HT-29 (cell line): ENCODE results near the gene UNC13C. TPM values are rescaled to one million over a fixed set of nuclear protein-coding genes. Genes with fewer than 3 reads are reported as not detected.
"Not testable (repeated sequence)": the region's sequence is repeated elsewhere in the genome, so short reads cannot be mapped to it uniquely, and the experiment has no call there.

ENCODE experiments used
- DNase-seq: peaks from one replicate; pipeline ENCODE4 v3.0.0-alpha.2; 2015; ENCODE audit warnings: low spot score
- total RNA-seq: library from RNA; depleted of rRNA; stranded (reverse); fragments of >200 nt; shearing (Covaris generic); gene quantifications from 2 replicates; pipeline ENCODE4 v1.2.3, GENCODE V29; 2014; rRNA removed

Gene UNC13C
- total RNA-seq: not detected in 2 replicates

DNA sequence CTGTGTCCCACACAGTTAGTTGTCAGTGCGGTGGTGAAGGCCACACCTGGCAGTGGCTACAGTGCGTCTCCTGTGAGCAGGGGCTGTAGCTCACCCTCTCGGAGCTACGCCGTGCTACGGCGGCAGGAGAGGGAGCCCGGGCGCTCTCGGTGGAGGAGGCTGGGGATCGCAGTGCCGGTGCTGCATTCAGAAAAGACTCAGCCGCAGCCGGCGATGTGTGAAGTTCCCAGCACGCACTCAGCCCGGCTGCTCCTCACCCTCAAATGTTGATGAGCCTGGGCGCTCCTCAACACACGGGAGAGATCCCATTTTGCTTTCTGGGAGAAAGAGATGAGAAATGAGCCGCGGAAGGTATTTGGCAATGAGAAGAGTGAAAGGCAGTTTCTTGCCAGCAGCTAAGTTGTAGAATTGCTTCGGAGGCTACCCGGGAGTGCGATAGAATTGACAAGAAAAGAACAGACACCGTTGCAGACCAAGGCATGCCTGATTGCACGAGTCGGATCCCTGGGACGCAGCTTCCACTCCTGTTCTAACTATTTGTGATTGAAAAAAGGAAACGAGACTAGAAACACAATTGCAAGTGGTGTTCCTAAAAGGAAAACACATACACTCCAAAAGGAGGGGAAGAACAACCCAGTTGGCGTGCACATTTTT lies at the start of gene UNC13C:
TSS of gene UNC13C (plus strand) at position 189 of the 654 bp plus-strand sequence. CDS start 34,463 bp downstream, outside the sequence.
- no peak for DNase-seq

DNA sequence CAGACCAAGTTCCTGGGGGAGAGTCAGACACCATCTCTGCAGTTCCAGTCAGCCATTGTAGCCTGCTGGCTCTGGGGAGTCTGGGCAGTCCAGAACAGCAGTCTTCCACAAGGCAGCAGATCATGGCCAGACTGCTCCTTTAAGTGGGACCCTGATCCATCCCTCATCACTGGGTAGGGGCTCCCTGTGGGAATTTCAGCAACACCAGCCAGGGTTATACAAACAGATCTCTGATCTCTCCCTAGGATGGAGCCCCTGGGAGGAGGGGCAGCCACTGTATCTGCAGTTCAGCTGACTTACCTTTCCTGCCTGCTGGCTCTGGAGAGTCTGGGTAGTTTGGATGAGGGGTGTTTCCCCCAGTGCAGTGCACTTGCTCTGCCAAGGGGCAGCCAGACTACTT lies 42.1 kb upstream of the UNC13C start:
- DNase-seq: no peak

DNA sequence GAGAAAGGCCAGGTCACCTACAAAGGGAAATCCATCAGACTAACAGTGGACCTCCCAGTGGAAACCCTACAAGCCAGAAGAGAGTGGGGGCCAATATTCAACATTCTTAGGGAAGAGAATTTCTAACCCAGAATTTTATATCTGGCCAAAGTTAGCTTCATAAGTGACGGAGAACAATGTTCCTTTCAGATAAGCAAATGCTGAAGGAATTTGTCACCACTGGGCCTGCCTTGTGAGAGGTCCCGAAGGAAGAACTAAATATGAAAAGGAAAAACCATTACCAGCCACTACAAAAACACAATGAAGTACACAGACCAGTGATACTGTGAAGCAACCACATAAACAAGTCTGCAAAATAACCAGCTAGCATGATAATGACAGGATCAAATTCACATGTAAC lies 40.6 kb upstream of the UNC13C start:
- not testable (repeated sequence) for DNase-seq

DNA sequence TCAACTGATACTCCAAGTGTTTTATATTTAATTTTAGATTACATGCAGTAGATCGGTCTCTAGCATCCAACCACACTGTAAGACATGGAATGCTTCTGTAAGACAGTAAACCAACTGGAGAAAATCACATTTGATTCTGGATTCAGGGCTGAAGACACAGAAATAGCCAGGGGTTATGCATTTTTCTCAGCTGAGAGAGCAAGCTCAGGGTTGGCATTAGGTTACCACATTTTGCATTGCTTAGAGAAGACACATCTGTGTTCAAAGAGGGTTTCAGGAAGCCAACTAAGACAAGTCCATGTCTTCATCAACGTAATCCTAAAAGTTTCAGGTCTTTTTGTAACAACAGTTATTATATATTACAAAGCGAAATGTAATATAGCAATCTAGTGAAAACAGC lies 27.7 kb upstream of the UNC13C start:
- no peak for DNase-seq

DNA sequence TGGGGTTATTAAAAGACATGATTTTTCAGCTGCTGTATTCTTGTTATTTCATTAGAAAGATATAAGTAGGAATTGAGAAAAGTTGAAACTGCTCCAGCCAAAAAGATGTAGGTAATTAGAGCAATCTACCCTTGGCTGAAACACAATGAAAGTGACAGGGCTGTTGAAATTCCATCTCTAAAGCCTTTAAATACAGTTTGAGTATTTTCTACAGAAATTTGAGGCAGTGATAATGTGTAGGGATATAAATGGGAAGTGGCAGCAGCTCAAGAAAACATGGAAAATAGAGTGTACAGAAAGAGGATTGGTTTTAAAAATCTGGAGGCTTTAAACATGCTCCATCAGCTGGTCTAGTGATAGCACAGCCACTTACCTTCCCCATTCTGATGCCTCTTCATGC lies 22.8 kb upstream of the UNC13C start:
- no peak for DNase-seq

DNA sequence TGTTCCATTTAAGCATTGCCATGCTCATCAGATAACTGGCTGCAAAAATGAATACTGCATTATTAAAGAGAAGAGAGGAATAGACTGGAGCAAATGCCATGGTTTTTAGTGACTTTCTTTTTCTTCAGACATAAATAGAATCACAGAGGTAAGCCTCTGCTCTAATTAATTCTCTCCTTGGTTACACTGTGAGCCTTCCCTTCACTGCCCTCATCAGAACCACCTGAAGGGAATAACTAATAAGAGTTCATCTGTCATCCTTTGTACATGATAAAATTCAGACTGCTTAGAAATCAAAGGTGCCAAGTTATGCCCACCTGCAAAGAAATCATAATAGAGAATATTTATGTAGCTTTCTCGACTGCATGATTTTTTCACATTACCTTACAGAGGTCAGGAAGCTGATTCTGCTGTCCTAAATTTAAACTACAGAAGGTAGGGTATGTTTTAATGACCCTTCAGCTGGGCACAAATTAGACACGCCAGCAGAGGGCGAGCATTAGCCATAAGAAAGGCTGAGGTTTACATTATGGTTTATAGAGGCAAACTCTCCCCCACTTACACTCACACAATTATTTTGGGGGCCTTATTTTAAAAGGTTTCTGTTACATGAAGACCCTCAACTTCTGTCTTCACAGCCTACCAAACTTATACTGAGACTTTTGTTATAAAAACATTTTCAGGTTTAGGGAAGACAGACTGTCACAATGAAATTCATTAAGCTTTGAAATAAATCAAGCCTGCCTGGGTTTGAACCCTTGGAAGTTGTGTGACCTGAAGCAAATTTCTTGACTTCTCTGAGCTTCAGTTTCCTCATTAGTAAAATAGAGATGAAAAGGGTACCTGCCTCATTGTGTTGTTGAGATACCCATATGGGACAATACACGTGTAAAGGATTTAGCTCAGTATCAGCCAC lies 15.3 kb upstream of the UNC13C start:
- peak; percentile 68 for DNase-seq

DNA sequence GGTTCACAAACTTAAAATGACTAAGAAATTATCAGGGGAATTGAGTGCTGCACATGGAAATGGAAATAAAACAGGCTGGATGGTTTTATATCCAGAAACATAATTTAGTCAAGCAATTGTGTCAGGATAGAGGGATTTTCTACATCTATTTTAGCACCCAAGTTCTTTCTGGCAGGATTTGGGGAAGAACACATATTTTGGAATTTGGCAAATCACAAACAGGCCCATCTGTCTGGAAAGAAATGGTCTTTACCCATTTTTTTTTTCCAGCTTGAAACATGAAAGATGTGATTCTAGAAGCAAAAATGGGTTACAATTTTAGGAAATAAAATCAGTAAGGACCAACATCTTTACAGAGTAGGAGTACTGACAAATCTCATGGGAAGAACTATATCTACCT lies 14.4 kb upstream of the UNC13C start:
- no peak for DNase-seq

DNA sequence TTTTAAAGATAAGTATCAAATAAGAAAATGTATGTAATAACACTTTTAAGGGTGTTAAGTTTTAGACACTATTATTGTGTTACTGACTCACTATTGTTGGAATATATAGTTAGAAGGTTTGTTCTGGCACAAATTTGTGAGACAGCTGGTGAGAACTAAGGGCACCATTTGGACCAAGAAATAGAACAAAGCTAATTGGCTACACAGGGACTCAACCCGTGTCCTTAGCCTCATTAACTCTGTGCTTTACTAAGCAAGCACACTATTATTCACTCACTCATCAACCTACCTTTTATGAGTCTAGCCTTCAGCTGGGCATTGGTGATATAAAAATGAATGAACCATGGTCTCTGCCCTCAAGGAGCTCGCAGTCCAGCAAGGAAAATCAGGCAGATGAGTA lies 4.1 kb upstream of the UNC13C start:
- no peak for DNase-seq

DNA sequence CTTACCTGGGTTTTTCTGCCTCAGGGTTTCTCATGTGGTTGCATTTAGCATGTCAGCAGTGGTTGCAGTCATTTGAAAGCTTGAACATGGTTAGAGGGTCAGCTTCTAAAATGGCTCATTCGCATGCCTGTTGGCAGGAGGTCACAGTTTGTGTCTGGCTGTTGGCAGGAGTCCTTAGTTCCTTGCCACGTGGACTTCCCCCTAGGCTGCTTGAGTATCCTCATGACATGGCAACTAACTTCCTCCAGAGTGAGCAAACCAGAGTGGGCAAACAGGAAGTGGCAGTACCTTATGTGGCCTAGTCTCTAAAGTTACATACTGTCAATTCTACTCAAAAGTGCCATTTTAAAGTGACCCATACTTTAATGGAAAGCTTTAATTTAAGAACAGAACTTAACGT lies 3.4 kb upstream of the UNC13C start:
- no peak for DNase-seq

DNA sequence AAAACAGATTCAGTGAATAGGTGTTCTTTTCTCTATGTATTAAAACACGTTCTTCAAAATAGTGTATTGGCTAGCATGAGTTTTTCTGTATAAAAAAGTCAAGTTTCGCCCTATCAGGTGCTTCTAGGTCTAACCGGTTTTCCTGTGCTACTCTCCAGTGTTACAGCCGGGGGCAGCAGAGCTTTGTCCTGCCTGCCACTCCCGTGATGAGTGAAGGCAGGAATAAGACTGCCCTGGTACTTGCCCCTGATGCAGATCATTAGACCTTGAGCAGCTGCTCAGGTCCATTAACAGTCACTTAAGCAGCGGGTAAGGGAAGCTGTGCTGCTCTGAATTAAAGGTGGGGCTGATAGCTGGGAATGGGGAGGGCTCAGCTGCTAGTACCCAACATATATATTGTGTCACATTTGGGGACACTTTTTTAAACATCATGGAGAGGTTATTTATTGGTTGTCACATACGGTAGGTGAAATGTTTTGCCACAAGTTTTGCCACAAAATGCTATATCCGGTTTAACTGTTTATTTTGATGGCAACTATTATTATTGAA lies 1.3 kb upstream of the UNC13C start:
- DNase-seq: peak; percentile 65

DNA sequence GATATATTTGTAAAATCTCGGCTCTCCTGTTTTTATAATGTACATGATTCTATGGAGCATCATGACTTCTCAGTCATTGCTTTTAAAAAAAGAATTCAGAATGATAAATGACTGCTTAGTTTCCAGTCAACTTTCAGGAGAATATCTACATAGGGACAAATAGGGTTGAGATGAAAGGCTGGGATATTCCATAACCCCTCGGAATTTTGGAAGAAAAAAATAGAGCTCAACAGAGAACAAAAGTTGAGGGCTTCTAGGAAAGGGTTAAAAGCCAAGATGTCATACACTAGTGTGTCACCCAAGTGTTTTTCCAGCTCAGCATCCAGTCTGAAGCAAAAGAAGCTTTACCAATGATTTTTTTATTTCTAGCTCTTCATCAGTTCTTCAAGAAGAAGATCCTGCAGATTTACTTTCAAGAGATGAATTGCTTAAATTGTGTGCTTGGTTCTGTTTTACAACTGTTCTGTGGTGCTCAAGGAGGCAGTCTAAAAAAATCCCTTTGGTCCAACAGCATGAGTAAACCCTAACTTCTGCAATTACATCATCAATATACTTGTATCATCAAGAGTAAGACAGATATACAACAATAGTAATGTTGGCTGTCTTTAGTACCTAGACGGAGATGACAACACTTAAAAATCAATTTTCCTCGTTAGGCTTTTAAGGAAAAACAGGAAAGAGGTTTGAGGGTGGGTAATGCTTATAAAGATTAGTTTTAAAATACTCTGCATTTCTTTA lies 979 bp downstream of the UNC13C start:
- DNase-seq: no peak

DNA sequence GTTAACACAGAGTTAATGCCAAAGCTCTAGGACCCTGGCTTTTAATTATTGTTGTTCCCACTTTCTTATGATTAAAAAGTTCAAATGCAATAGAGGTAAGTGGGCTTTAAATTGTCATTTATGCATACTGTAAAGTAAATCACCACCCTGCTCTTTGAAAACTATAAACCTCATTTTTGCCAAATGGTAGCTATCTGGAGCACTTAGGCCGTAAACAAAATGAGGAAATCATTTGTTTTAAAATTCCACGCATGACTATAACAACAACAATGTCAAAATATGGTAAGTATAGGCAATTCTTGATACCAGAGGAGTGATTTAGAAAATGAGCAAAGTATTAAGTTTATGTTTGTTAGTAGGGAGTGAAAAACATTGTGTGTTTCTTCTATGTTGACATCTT lies 1.8 kb downstream of the UNC13C start:
- no peak for DNase-seq

DNA sequence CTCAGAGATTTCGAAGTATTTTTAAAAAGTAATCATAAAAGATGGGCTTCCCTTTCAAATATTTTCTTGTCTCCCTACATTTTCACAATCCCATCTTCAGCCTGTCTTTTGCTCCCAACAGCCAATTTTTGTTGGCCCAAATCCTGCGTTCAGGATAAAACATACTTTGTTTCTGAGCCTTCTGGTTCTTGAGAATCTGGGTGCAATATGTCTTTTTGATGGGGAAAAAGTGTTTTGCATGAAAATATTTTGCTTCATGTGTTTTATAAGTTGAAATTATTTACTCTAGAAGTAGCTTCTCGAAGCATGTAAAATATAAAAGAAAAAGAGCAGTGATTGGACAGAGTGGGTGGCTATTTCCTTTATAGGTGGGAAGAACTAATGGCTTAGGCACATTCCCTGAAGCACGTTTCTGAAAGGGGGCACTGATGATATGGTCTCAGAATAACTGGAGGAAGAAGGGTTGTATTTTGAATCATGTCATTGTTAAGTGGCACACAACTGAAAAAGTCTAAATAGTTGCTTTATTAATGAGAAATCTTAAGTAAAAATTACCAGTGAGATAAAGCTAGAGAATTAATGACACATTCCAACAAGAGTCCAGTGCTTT lies 3.9 kb downstream of the UNC13C start:
- DNase-seq: no peak

DNA sequence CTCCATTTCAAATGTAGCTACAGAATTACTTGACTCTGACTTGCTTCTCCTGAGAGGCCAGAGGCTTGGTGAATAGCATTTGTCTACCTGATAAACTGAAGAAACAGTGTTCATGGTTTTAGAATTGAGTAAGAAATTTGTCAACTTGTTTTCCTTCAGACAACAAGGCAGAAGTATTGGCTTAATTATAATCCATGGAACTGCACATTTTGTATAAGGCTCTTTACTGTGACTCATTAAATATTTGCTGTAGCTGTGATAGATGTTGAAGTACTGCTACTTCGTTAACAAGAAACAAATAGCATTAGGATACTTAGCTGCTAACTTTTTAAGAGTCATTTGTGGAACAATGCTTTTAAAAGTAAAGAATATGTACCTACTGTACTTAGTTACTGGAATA lies 4.6 kb downstream of the UNC13C start:
- no peak for DNase-seq

DNA sequence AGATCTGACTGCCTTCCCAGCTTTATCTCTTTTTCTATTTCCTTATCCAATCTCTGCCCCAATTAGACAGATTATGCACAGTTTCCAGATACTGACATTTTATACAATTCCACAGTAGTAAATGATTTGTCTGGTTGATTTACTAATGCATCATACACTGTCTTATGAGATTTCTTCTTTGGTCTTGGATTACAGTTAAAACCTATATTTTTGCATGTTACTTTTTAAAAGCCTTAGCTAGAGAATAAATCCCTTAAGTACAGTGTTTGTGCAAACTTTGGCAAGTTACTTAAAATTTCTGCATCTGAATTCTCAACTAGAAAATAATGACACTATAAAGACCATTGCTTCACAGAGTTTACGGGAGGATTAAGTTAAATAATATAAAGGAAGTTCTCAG lies 6.0 kb downstream of the UNC13C start:
- DNase-seq: no peak

DNA sequence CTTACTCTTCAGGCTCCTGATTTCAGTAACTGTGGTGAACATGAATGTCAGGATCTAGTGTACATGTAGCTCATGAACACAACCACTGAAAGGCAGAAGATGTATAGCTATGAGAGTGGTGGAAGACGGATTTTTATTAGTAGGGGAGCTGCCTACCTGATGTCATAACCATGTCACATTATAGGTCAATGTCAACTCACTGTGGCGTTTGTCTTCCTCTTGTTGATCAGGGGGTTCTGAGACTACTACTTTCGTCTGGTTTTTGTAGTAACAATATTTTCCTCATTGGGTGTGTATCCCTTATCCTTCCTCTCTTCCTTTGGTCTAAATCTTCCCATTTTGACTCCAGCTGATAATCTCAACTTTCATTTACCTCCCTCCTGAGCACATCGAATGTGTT lies 7.3 kb downstream of the UNC13C start:
- no peak for DNase-seq

DNA sequence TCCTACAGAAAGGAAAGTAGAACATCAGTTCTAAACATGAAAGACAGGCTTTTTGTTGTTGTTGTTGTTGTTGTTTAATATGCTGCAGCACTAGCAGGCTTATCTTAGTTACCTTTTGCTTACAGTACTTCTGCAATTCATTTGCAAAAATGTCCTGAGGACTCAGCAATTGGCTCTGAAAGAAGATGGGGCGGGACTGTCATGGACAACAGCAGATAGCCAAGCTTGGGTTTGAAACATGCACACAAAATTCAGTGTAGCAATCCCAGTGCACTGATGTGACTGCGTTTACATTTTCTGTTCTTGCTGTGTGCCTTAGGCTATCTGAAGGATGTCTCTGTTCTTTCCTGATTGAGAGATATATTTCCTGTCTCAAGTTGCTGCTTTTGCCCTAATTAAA lies 9.2 kb downstream of the UNC13C start:
- no peak for DNase-seq

DNA sequence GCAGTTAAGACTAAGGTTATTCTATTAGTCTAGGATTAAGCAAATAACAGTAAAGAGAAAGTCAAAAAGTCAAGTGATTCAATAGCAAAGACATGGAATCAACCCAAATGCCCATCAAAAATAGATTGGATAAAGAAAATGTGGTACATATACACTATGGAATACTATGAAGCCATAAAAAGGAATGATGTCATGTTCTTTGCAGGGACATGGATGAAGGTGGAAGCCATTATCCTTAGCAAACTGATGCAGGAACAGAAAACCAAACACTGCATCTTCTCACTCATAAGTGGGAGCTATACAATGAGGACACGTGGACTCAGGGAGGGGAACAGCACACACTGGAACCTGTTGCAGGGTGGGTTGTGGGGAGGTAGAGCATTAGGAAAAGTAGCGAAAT lies 29.0 kb downstream of the UNC13C start:
- DNase-seq: no peak

DNA sequence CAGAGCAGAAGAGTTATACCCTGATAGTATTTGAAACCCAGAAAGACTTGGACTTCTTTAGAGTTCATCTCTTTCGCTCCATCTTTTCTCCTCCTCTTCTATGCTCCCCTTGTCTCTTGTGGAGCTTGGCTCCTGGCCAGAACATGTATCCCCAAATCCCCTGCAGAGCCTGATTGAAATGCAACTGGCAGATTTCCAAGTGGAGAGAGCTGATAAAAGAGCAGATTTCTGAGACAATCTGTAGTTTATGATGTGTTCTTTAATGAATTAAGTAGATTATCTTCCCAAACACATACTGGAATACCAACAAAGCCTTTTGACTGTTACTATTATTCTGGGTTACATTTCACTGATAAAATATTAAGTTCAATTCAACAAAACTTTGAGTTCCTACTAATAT lies 33.4 kb downstream of the UNC13C start:
- no peak for DNase-seq

DNA sequence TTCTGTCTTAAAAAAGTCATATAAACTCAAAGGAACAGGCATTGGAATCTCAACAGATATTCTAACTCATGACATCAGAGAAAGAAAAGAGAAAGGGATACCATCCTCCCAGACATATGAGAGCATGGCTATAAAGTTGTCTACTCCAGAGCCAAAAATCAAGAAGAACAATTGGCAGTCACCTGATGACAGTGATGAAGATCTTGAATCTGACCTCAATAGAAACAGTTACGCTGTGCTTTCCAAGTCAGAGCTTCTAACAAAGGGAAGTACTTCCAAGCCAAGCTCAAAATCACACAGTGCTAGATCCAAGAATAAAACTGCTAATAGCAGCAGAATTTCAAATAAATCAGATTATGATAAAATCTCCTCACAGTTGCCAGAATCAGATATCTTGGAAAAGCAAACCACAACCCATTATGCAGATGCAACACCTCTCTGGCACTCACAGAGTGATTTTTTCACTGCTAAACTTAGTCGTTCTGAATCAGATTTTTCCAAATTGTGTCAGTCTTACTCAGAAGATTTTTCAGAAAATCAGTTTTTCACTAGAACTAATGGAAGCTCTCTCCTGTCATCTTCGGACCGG lies 35.9 kb downstream of the UNC13C start:
- no peak for DNase-seq

DNA sequence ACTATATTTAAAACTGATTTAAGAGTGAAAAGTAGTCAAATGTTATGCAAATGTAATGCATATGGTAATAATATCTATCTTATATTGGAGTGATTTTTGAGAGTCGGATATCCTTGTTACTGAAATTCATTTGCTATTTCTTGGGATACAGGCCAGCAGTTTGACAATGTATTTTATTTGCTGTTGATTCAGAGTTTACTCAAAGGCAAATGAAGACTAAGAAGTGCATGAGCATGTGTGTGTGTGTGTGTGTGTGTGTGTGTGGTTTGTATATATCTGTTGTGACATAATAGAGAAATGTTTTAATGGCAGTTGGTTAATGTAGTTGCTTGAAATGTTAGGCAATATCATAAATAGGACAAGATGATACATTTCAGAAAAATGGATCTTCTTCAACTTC lies 39.0 kb downstream of the UNC13C start:
- DNase-seq: no peak
